ENCODE results near the gene EFCAB8. TPM values are rescaled to one million over a fixed set of nuclear protein-coding genes. Genes with fewer than 3 reads are reported as not detected.

EFCAB8 gene
- total RNA-seq, 4 donors from 2014 or later = 0.13 to 0.78 TPM; not detected in 2

DNA sequence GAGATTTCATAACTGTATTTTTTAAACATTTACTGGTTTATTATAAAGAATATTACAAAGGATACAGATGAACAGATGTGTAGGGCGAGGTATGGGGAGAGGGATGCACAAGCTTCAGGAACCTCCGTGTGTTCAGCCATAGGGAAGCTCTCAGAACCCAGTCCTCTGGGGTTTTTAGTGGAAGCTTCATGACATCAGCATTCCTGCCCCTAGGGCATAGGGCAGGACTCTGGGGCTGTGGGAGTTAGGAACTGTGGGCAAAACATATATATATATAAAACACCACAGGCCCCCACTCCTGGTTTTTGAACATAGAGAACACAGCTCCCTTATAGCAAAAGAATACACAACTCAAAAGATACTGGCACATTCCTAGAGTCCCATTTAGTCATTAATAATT lies 21.9 kb downstream of the EFCAB8 start:
- Histone ChIP-seq H3K4me3 (no peak overlapping the region), H3K4me1 (no peaks in the 10 kb centered on the region), H3K27me3 (no peaks in the 10 kb centered on the region), H3K27ac (no peak overlapping the region), H3K36me3 (no peaks in the 10 kb centered on the region), H3K9me3 (no peaks in the 10 kb centered on the region)
- WGBS, 2 donors (ENCODE audit: low coverage in 1 of 2) = 75% methylated on average over 2 of the region's 2 CpGs
- TF ChIP-seq, protein P1, sequence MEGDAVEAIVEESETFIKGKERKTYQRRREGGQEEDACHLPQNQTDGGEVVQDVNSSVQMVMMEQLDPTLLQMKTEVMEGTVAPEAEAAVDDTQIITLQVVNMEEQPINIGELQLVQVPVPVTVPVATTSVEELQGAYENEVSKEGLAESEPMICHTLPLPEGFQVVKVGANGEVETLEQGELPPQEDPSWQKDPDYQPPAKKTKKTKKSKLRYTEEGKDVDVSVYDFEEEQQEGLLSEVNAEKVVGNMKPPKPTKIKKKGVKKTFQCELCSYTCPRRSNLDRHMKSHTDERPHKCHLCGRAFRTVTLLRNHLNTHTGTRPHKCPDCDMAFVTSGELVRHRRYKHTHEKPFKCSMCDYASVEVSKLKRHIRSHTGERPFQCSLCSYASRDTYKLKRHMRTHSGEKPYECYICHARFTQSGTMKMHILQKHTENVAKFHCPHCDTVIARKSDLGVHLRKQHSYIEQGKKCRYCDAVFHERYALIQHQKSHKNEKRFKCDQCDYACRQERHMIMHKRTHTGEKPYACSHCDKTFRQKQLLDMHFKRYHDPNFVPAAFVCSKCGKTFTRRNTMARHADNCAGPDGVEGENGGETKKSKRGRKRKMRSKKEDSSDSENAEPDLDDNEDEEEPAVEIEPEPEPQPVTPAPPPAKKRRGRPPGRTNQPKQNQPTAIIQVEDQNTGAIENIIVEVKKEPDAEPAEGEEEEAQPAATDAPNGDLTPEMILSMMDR (IDR thresholded peaks at IDR 0.05) = no peak
- TF ChIP-seq EP300 (IDR thresholded peaks at IDR 0.05) (no peak), POLR2AphosphoS5 (IDR thresholded peaks at IDR 0.05) (no peak), POLR2A (IDR thresholded peaks at IDR 0.05) (no peak)
- ATAC-seq = no peak

DNA sequence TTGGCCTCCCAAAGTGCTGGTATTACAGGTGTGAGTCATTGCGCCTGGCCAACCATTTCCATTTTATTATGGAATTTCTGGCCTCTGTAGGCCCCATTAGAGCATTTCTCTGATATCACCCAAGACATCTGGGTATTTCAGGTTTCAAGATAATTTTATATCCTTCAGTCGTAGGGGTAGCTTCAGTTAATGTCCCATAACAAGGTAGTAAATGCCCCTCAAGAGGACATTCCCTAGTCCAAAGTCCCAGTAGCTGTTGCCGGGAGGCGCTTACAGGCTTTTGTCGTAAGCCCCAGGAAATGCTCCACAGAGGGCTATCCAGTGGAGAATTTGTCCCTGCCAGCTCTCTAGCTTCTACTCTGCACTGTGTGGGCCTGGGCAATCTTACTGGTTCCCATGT lies 24.4 kb downstream of the EFCAB8 start:
- no peaks in the 10 kb centered on the region for H3K4me1 ChIP-seq
- no peak overlapping the region for H3K4me3 ChIP-seq
- ATAC-seq = no peak
- H3K9me3 ChIP-seq = no peaks in the 10 kb centered on the region
- H3K27ac ChIP-seq = no peak overlapping the region
- H3K36me3 ChIP-seq = no peaks in the 10 kb centered on the region
- TF ChIP-seq POLR2A (IDR thresholded peaks at IDR 0.05) (no peak), POLR2AphosphoS5 (IDR thresholded peaks at IDR 0.05) (no peak), EP300 (IDR thresholded peaks at IDR 0.05) (no peak)
- TF ChIP-seq, protein P1 (IDR thresholded peaks at IDR 0.05) = no peak
- WGBS, 2 donors (ENCODE audit: low coverage in 1 of 2) = 74 to 100% methylated on average over 2 to 3 of the region's 5 CpGs
- no peaks in the 10 kb centered on the region for H3K27me3 ChIP-seq

DNA sequence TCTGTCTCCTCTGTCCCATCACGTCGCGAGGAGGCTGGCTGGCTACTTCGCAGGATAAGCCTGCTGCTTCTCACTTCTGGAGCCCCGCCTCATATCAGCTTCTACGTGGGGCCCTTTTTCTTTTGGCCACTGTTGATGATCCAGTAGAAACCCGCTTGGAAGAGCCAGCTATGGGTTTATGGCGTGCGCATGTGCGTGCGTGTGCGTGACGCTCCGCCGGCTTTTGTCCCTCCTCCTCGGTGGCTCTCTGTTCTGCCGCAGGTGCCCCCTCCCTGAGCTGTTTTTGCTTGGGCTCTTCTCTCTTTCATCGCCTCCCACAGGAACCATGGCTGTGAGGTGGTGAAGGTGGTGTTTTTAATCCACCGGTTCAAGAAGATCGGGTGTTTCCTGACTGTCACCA lies 26.5 kb downstream of the EFCAB8 start:
- ATAC-seq = no peak
- H3K27me3 ChIP-seq = no peaks in the 10 kb centered on the region

DNA sequence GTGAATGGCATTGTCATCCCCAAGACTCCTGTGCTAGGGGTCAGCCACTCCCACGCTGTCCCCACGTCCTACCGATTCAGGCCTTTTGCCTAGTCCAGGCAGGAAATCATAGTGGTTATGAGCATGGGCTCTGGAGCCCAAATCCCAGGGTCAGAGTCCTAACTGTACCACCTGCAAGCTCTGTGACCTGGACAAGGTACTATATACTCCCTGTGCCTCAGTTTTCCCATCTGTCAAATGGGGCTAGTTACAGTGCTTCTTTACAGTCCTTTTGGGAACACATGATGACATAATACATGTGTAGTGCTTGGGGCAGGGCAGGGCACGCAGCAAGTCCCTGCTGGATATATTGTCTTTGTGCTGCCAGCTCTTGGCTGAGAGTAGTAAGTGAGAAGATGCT lies 27.2 kb downstream of the EFCAB8 start:
- 85 to 94% methylated on average over 3 of the region's 4 CpGs for WGBS, 2 donors (ENCODE audit: low coverage in 1 of 2)
- Histone ChIP-seq H3K4me1 (no peaks in the 10 kb centered on the region), H3K9me3 (no peaks in the 10 kb centered on the region), H3K27me3 (no peaks in the 10 kb centered on the region), H3K36me3 (no peaks in the 10 kb centered on the region), H3K27ac (no peak overlapping the region), H3K4me3 (no peak overlapping the region)
- ATAC-seq = no peak
- TF ChIP-seq, protein P1 (IDR thresholded peaks at IDR 0.05) = no peak

More for the DNA sequence above, 26.5 kb downstream of the EFCAB8 start:
- Histone ChIP-seq H3K27ac (no peak overlapping the region), H3K36me3 (no peaks in the 10 kb centered on the region), H3K9me3 (no peaks in the 10 kb centered on the region), H3K4me3 (no peak overlapping the region), H3K4me1 (no peaks in the 10 kb centered on the region)
- WGBS, 2 donors (ENCODE audit: low coverage in 1 of 2) = 62 to 86% methylated on average over 5 to 18 of the region's 20 CpGs
- TF ChIP-seq EP300 (IDR thresholded peaks at IDR 0.05) = no peak
- TF ChIP-seq, protein P1 (IDR thresholded peaks at IDR 0.05) = no peak
- TF ChIP-seq POLR2AphosphoS5 (IDR thresholded peaks at IDR 0.05) = no peak
- TF ChIP-seq POLR2A (IDR thresholded peaks at IDR 0.05) = no peak

DNA sequence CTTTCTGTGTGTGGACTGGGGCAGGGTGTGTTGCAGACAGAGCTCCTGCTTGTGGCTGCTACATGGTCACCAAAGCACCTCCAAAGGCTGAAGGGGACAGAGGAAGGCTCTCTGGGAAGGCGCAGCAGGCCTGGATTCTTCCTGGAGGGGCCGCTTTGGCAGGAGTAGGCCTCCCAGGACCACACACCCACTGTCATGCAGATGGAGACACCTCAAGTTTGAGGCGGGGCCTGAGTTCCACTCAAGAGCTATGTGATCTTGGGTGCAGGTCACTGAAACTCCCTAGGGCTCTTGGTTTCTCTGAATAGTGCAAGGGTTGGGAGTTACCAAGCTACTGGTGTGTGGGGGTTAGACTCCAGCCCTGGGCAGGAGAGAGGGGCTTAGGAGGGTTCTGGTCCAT lies 27.9 kb downstream of the EFCAB8 start:
- Histone ChIP-seq H3K36me3 (no peaks in the 10 kb centered on the region), H3K4me3 (no peak overlapping the region), H3K4me1 (no peaks in the 10 kb centered on the region), H3K27ac (no peak overlapping the region), H3K27me3 (no peaks in the 10 kb centered on the region), H3K9me3 (no peaks in the 10 kb centered on the region)
- no peak for ATAC-seq
- TF ChIP-seq POLR2AphosphoS5 (IDR thresholded peaks at IDR 0.05) = no peak
- TF ChIP-seq, protein P1 (IDR thresholded peaks at IDR 0.05) = no peak
- TF ChIP-seq POLR2A (IDR thresholded peaks at IDR 0.05) = no peak
- TF ChIP-seq EP300 (IDR thresholded peaks at IDR 0.05) = no peak
- WGBS, 2 donors (ENCODE audit: low coverage in 1 of 2) = no CpG with 5 or more reads among the region's 3 CpGs
